PC-9 (cell line): ENCODE results near the gene UBAP2L. TPM values are rescaled to one million over a fixed set of nuclear protein-coding genes. Genes with fewer than 3 reads are reported as not detected.
"Not testable (repeated sequence)": the region's sequence is repeated elsewhere in the genome, so short reads cannot be mapped to it uniquely, and the experiment has no call there.

ENCODE experiments used
- BruUV-seq: library from RNA; stranded (reverse); fragments of 400-500 nt; replicated peaks from 2 replicates; lab custom pipeline; 2021; lab: Mats Ljungman, UMichigan
- CTCF ChIA-PET: fragments of 300-600 bp; sonication (Branson Sonifier 250); formaldehyde crosslinking; loops from one replicate; lab custom pipeline; 2022; ENCODE audit warnings: antibody characterized with exemption; lab: Charles Lee
- POLR2A ChIA-PET: fragments of 300-600 bp; sonication (Branson Sonifier 250); formaldehyde crosslinking; loops from one replicate; lab custom pipeline; 2022; ENCODE audit warnings: antibody characterized with exemption; ENCODE audit not compliant: unreplicated experiment; lab: Charles Lee
- DNase-seq, 2 experiments: peaks; one replicate each; pipeline versions ENCODE4 v3.0.0 to v3.0.0-alpha.2; 2015 to 2022; ENCODE audit warnings: mixed read lengths in 1 of 2
- H2AFZ ChIP-seq: fragments of 200-600 bp; sonication (generic); 2 replicates; pipeline ENCODE4 v1.8.1; 2017; ENCODE audit warnings: antibody characterized with exemption
- H3F3A ChIP-seq: fragments of 200-600 bp; sonication (generic); 2 replicates; pipeline ENCODE4 v1.8.1; 2017; ENCODE audit warnings: antibody characterized with exemption, mild to moderate bottlenecking, low read depth; ENCODE audit not compliant: insufficient read depth
- H3K27ac ChIP-seq: fragments of 200-600 bp; sonication (generic); 2 replicates; pipeline ENCODE4 v1.6.1; 2016; ENCODE audit warnings: mixed run types
- H3K27me3 ChIP-seq: fragments of 200-600 bp; sonication (generic); 2 replicates; pipeline ENCODE4 v1.6.1; 2016; ENCODE audit warnings: low read depth, mixed run types; ENCODE audit not compliant: insufficient read depth
- H3K36me3 ChIP-seq: fragments of 200-600 bp; sonication (generic); 2 replicates; pipeline ENCODE4 v1.6.1; 2016; ENCODE audit warnings: low read depth, mixed run types
- H3K4me1 ChIP-seq: fragments of 200-600 bp; sonication (generic); replicated peaks from 2 replicates; pipeline ENCODE4 v1.6.1; 2016; ENCODE audit warnings: mixed run types; ENCODE audit not compliant: insufficient read depth
- H3K4me2 ChIP-seq: fragments of 200-600 bp; sonication (generic); 2 replicates; pipeline ENCODE4 v1.6.1; 2017; ENCODE audit warnings: mixed run types
- H3K4me3 ChIP-seq: fragments of 200-600 bp; sonication (generic); 2 replicates; pipeline ENCODE4 v1.6.1; 2016; ENCODE audit warnings: mixed run types
- H3K79me2 ChIP-seq: fragments of 200-600 bp; sonication (generic); 2 replicates; pipeline ENCODE4 v1.6.1; 2017; ENCODE audit warnings: low read depth, mixed run types
- H3K9me2 ChIP-seq: fragments of 200-600 bp; sonication (generic); 2 replicates; pipeline ENCODE4 v1.8.1; 2017; ENCODE audit warnings: mild to moderate bottlenecking; ENCODE audit not compliant: insufficient read depth
- H3K9me3 ChIP-seq: fragments of 200-600 bp; sonication (generic); 2 replicates; pipeline ENCODE4 v1.8.1; 2016; ENCODE audit warnings: low read depth; ENCODE audit not compliant: insufficient read depth
- H4K20me1 ChIP-seq: fragments of 200-600 bp; sonication (generic); 2 replicates; pipeline ENCODE4 v1.8.1; 2017; ENCODE audit not compliant: insufficient read depth
- EZH2 ChIP-seq: fragments of 200-600 bp; sonication (generic); IDR thresholded peaks from 2 replicates; pipeline ENCODE4 v1.8.0; 2017; ENCODE audit warnings: antibody characterized with exemption, low read depth
- intact Hi-C: fragments of 100-400 bp; cut with micrococcal nuclease; formaldehyde crosslinking; loops from one replicate; pipeline ENCODE4 v1.10.0; 2022; ENCODE audit not compliant: unreplicated experiment
- total RNA-seq: library from RNA; stranded (reverse); gene quantifications from 2 replicates; pipeline ENCODE4 v1.2.3, GENCODE V29; 2021
- TF ChIP-seq, protein P1 (sequence below): fragments of 200-600 bp; sonication (generic); conservative IDR thresholded peaks from 2 replicates; pipeline ENCODE4 v1.6.1; 2017; ENCODE audit warnings: mixed run types, antibody characterized with exemption, mild to moderate bottlenecking, moderate library complexity

Gene UBAP2L
- total RNA-seq, 1 experiment from 2014 or later = 157 TPM

DNA sequence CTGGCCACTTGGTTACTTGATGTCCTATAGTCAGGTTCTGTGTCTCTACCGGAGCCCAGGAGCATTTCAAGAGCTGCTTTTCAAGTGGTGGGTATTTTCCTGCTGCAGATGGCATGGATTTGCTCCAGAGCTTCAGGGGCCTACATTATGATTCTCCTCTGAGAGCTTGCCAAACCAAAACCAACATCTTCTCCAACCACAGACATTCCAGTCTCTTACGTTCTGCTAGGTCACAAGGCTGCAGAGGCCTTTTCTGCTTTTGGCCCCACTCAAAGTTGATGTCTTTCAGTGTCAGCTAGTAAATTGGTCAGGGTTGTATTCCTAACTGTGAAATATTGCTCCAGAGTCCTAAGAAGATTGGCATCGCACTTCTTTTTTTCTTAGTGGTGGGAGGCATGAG lies 85.4 kb downstream of the UBAP2L start:
- Histone ChIP-seq H3K36me3 (no peaks in the 10 kb centered on the region), H3K9me2 (no peaks in the 10 kb centered on the region), H3K9me3 (no peaks in the 10 kb centered on the region), H3K4me2 (no peak overlapping the region), H3K79me2 (no peaks in the 10 kb centered on the region), H3K4me3 (no peak overlapping the region), H3K27ac (no peak overlapping the region), H4K20me1 (no peaks in the 10 kb centered on the region), H3K27me3 (peaks cover 3% of the 10 kb centered on the region), H3K4me1 (no peaks in the 10 kb centered on the region), H3F3A (no peaks in the 10 kb centered on the region), H2AFZ (no peak overlapping the region)
- POLR2A ChIA-PET = interaction anchor here (0.6 kb wide), 1 partner anchor 247 kb away, joined by 3 read pairs; no protein-coding TSS in a partner anchor
- TF ChIP-seq, protein P1, sequence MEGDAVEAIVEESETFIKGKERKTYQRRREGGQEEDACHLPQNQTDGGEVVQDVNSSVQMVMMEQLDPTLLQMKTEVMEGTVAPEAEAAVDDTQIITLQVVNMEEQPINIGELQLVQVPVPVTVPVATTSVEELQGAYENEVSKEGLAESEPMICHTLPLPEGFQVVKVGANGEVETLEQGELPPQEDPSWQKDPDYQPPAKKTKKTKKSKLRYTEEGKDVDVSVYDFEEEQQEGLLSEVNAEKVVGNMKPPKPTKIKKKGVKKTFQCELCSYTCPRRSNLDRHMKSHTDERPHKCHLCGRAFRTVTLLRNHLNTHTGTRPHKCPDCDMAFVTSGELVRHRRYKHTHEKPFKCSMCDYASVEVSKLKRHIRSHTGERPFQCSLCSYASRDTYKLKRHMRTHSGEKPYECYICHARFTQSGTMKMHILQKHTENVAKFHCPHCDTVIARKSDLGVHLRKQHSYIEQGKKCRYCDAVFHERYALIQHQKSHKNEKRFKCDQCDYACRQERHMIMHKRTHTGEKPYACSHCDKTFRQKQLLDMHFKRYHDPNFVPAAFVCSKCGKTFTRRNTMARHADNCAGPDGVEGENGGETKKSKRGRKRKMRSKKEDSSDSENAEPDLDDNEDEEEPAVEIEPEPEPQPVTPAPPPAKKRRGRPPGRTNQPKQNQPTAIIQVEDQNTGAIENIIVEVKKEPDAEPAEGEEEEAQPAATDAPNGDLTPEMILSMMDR = no peak
- no peak for TF ChIP-seq EZH2
- DNase-seq = no peak
- CTCF ChIA-PET = interaction anchor here (0.5 kb wide), 1 partner anchor 79 kb away, joined by 8 read pairs; no protein-coding TSS in a partner anchor
- intact Hi-C loops = no loop called here
- BruUV-seq = no TSS peak

GRCh38 chr1:154307670-154308270 lies 87.0 kb downstream of the UBAP2L start:
- H3F3A ChIP-seq, H3K4me3 ChIP-seq, H3K79me2 ChIP-seq, H2AFZ ChIP-seq, CTCF ChIA-PET, H3K4me2 ChIP-seq, H3K4me1 ChIP-seq, H4K20me1 ChIP-seq, intact Hi-C loops, H3K36me3 ChIP-seq, BruUV-seq, H3K27ac ChIP-seq, H3K9me2 ChIP-seq, DNase-seq, H3K9me3 ChIP-seq, POLR2A ChIA-PET: not testable (repeated sequence)
- H3K27me3 ChIP-seq = peaks cover 15% of the 10 kb centered on the region; the same call in 1 of the 2 replicates

GRCh38 chr1:154309136-154309535 lies 88.4 kb downstream of the UBAP2L start:
- DNase-seq, intact Hi-C loops, H4K20me1 ChIP-seq, CTCF ChIA-PET, H3K9me3 ChIP-seq, H3F3A ChIP-seq, H3K36me3 ChIP-seq, H3K27ac ChIP-seq, H3K4me1 ChIP-seq, H3K9me2 ChIP-seq, H3K4me3 ChIP-seq, H3K4me2 ChIP-seq, POLR2A ChIA-PET, H2AFZ ChIP-seq, H3K79me2 ChIP-seq, BruUV-seq: not testable (repeated sequence)
- peaks cover 27% of the 10 kb centered on the region for H3K27me3 ChIP-seq

DNA sequence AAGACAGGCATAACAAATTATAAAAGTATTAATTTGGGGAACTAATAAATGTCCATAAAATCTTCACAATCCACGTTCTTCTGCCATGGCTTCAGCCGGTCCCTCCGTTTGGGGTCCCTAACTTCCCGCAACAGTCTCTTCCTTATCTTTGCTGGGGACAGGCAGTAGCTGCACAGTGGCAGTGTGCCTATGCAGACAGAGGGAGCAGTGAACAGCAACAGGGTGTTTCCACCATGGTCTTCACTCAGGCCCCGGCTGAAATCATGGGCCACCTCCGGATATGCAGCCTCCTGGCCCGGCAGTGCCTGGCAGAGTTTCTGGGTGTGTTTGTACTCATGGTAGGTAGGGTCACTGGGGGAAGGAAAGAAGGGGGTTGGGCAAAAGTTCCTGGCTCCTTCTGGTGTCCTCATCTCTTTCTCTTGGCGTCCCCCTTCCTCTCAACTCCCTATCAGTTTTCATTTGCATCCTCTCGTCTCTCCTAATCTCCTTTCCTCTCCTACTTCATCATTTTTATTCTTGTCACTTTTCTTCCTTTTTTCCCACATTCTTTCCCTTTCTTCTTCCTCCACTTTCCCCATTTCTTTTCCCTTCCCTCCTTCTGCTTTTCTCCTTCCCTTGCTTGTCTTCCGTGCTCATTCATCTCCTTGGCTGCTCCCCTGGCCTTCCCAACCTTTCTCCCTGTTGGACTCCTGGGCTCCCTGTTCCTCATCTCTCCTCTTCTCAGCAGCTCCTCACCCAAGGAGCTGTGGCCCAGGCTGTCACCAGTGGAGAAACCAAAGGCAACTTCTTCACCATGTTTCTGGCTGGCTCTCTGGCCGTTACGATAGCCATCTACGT lies 91.7 kb downstream of the UBAP2L start:
- H3K4me3 ChIP-seq, BruUV-seq, POLR2A ChIA-PET, H4K20me1 ChIP-seq, H3F3A ChIP-seq, DNase-seq, H3K79me2 ChIP-seq, H3K4me1 ChIP-seq, H3K4me2 ChIP-seq, CTCF ChIA-PET, H2AFZ ChIP-seq, intact Hi-C loops, H3K9me2 ChIP-seq, H3K9me3 ChIP-seq, H3K36me3 ChIP-seq, H3K27ac ChIP-seq: not testable (repeated sequence)
- peaks cover 60% of the 10 kb centered on the region for H3K27me3 ChIP-seq
